ENCODE results near the gene FUS. TPM values are rescaled to one million over a fixed set of nuclear protein-coding genes. Genes with fewer than 3 reads are reported as not detected.

Gene FUS
- total and polyA plus RNA-seq, 2 of the 13 experiments (the other 11 are each of a cell fraction or from before 2014, with no cell fraction given): 68.1 to 168 TPM

GRCh38 chr16:31179747-31180459 is at the start of gene FUS (continued):
- TF ChIP-seq PCBP2 (optimal IDR thresholded peaks at IDR 0.05; ENCODE audit: low read depth, low read length, poor library complexity, severe bottlenecking): no peak
- peak; percentile 91 for TF ChIP-seq ZBTB39 (CRISPR knock-in tag; IDR thresholded peaks at IDR 0.05)
- no peak for TF ChIP-seq ZNF382 (CRISPR knock-in tag; IDR thresholded peaks at IDR 0.05; ENCODE audit: borderline replicate concordance)
- TF ChIP-seq IKZF5 (CRISPR knock-in tag; IDR thresholded peaks at IDR 0.05): peak; percentile 84
- no peak; the same call in none of the 2 replicates for TF ChIP-seq TBX2 (CRISPR knock-in tag; IDR thresholded peaks at IDR 0.05; ENCODE audit: borderline replicate concordance)
- TF ChIP-seq ATRX (CRISPR knock-in tag; IDR thresholded peaks at IDR 0.05; ENCODE audit: borderline replicate concordance): no peak; the same call in 1 of the 2 replicates
- TF ChIP-seq ZNF33B (CRISPR knock-in tag; IDR thresholded peaks at IDR 0.05): peak; percentile 82
- peak; percentile 91 for TF ChIP-seq ZNF747 (CRISPR knock-in tag; IDR thresholded peaks at IDR 0.05; ENCODE audit: borderline replicate concordance)
- peak; percentile 59; the same call in 1 of the 2 replicates for TF ChIP-seq MEIS2 (CRISPR knock-in tag; IDR thresholded peaks at IDR 0.05)
- peak; percentile 62 for TF ChIP-seq PAXIP1 (CRISPR knock-in tag; conservative IDR thresholded peaks at IDR 0.05)
- peak; percentile 71 for TF ChIP-seq TFDP1 (CRISPR knock-in tag; IDR thresholded peaks at IDR 0.05; ENCODE audit: borderline replicate concordance)
- TF ChIP-seq NFE2L1 (CRISPR knock-in tag; IDR thresholded peaks at IDR 0.05; ENCODE audit: borderline replicate concordance): no peak
- peak; percentile 84; the same call in 1 of the 2 replicates for TF ChIP-seq PRMT3 (CRISPR knock-in tag; IDR thresholded peaks at IDR 0.05; ENCODE audit: borderline replicate concordance, low read depth)
- TF ChIP-seq MTA1 (CRISPR knock-in tag; IDR thresholded peaks at IDR 0.05; ENCODE audit: borderline replicate concordance): 0 out of 2 replicates have a peak, but pooled peaks have one; percentile 9
- no peak; the same call in 1 of the 2 replicates for TF ChIP-seq HIVEP1 (CRISPR knock-in tag; IDR thresholded peaks at IDR 0.05)
- TF ChIP-seq IRF9 (CRISPR knock-in tag; IDR thresholded peaks at IDR 0.05; ENCODE audit: borderline replicate concordance): peak; percentile 90; the same call in 1 of the 2 replicates
- TF ChIP-seq SMAD1 (CRISPR knock-in tag; IDR thresholded peaks at IDR 0.05; ENCODE audit: borderline replicate concordance, low read depth): peak; percentile 21

Measured in HepG2 (cell line).